ENCODE results near the gene GRID2. TPM values are rescaled to one million over a fixed set of nuclear protein-coding genes. Genes with fewer than 3 reads are reported as not detected.

GRID2 gene
- total RNA-seq, 3 donors from 2014 or later = under 0.01 TPM

DNA sequence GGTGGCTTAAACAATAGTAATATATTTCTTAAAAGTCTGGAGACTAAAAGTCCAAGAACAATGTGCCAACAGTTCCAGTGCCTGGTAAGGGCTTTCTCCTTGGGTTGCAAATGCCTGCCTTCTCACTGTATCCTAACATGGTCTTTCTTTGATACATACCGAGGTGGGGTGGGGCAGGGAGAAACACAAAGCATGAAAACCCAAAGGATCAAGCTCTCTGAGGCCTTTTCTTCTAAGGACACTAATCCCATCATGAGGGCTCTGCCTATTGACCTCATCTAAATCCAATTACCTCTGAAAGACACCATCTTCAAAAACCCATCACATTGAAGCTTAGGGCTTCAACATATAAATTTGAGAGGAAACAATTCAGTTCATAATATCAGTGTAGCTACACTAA, 311.3 kb downstream of the GRID2 start:
- no peak overlapping the region for H3K4me3 ChIP-seq
- DNase-seq (ENCODE audit: low spot score in 2 of 2) = no peak
- intact Hi-C loops (cut with DNase I; ENCODE audit: low total_unique reads) = no loop called here
- no peaks in the 10 kb centered on the region for H3K27me3 ChIP-seq
- TF ChIP-seq POLR2A (IDR thresholded peaks at IDR 0.05) (no peak), POLR2AphosphoS5 (IDR thresholded peaks at IDR 0.05) (no peak), CTCF (IDR thresholded peaks at IDR 0.05) (no peak)
- H3K36me3 ChIP-seq = no peaks in the 10 kb centered on the region
- H3K4me1 ChIP-seq = no peaks in the 10 kb centered on the region
- H3K27ac ChIP-seq = no peak overlapping the region
- H3K9me3 ChIP-seq = peaks cover 0 to 11% of the 10 kb centered on the region in 2 donors

- H3K27ac ChIP-seq = no peak overlapping the region
- no peaks in the 10 kb centered on the region for H3K4me1 ChIP-seq
- no peaks in the 10 kb centered on the region for H3K36me3 ChIP-seq
- TF ChIP-seq CTCF (IDR thresholded peaks at IDR 0.05) (no peak), POLR2AphosphoS5 (IDR thresholded peaks at IDR 0.05) (no peak), POLR2A (IDR thresholded peaks at IDR 0.05) (no peak)
- no peak for DNase-seq (ENCODE audit: low spot score in 2 of 2)
- no peaks in the 10 kb centered on the region for H3K27me3 ChIP-seq
- intact Hi-C loops (cut with DNase I; ENCODE audit: low total_unique reads) = no loop called here
- H3K4me3 ChIP-seq = no peak overlapping the region
- peaks cover 0 to 11% of the 10 kb centered on the region in 2 donors for H3K9me3 ChIP-seq
Observed at GRCh38 chr4:92618968-92619367, 315.2 kb downstream of the GRID2 start.

DNA sequence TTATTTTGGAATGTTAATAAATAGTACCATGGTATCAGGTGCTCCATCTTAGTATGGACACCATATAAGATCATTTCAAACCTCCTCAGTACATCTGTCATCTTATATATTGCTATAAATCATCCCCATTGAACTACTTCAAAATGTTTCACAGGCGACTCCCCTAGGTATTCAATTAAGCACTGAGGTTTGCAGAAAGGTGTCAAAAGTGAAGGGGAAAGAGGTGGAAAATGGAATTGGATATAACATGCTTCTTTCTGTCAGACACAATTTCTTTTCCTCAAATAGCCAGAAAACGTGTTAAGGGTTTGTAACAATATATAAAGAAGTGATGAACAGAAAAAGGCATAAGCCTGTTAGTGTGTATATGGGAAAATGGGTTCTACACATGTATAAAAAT, 325.5 kb downstream of the GRID2 start:
- H3K27me3 ChIP-seq = no peaks in the 10 kb centered on the region
- TF ChIP-seq POLR2AphosphoS5 (IDR thresholded peaks at IDR 0.05) (no peak), CTCF (IDR thresholded peaks at IDR 0.05) (no peak), POLR2A (IDR thresholded peaks at IDR 0.05) (no peak)
- H3K9me3 ChIP-seq = no peaks in the 10 kb centered on the region
- no peak overlapping the region for H3K4me3 ChIP-seq
- H3K36me3 ChIP-seq = no peaks in the 10 kb centered on the region
- no peak for DNase-seq (ENCODE audit: low spot score in 2 of 2)
- intact Hi-C loops (cut with DNase I; ENCODE audit: low total_unique reads) = no loop called here
- H3K4me1 ChIP-seq = no peaks in the 10 kb centered on the region
- H3K27ac ChIP-seq = no peak overlapping the region

- no peak overlapping the region for H3K27ac ChIP-seq
- no peak overlapping the region for H3K4me3 ChIP-seq
- no peaks in the 10 kb centered on the region for H3K9me3 ChIP-seq
- H3K36me3 ChIP-seq = no peaks in the 10 kb centered on the region
- intact Hi-C loops (cut with DNase I; ENCODE audit: low total_unique reads) = no loop called here
- no peaks in the 10 kb centered on the region for H3K4me1 ChIP-seq
- TF ChIP-seq CTCF (IDR thresholded peaks at IDR 0.05) (no peak), POLR2AphosphoS5 (IDR thresholded peaks at IDR 0.05) (no peak), POLR2A (IDR thresholded peaks at IDR 0.05) (no peak)
- no peaks in the 10 kb centered on the region for H3K27me3 ChIP-seq
- no peak for DNase-seq (ENCODE audit: low spot score in 2 of 2)
Observed at GRCh38 chr4:92634882-92635281, 331.1 kb downstream of the GRID2 start.

DNA sequence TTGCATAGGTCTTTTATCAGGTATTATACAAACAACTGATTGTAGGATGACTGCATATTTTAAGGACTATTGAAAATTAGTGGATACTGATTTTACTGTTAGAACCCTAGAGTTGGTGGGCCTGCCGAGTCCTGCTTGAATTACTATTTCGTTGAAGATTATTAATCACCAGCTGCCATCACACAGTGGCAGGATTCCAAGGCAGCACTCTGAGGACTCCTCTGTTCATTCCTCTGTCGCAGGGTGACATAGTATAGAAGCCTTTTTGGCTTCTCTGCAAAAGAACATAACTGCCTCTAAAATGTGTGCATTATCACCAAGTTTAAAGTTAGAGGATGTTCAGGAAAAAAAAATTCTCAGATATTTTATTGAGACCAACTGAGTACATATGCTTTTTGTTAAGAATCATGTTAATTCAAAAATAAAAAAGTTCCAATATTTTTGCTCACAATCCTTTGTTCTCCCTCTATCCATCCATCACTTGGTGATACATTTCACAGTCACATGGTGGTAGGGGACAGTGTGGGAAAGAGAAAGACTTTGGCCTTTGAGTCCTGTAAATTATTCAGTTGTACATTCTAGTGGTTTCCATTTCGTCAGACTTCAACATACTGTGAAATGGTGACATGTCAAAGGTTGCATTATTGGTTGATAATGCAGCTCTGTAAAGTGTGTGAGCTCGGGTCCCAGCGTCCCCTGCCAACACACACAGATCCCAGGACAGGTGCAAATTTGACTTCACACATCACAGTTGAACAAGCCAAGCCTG, 332.5 kb downstream of the GRID2 start:
- no peak for DNase-seq (ENCODE audit: low spot score in 2 of 2)
- H3K4me1 ChIP-seq = no peaks in the 10 kb centered on the region
- TF ChIP-seq POLR2AphosphoS5 (IDR thresholded peaks at IDR 0.05) (no peak), CTCF (IDR thresholded peaks at IDR 0.05) (no peak), POLR2A (IDR thresholded peaks at IDR 0.05) (no peak)
- no peak overlapping the region for H3K27ac ChIP-seq
- no peaks in the 10 kb centered on the region for H3K36me3 ChIP-seq
- no peaks in the 10 kb centered on the region for H3K27me3 ChIP-seq
- H3K4me3 ChIP-seq = no peak overlapping the region
- intact Hi-C loops (cut with DNase I; ENCODE audit: low total_unique reads) = no loop called here
- H3K9me3 ChIP-seq = no peaks in the 10 kb centered on the region

All from breast epithelium (tissue), 4 donors.